Neural cell (in vitro differentiated cells): ENCODE measurements around the gene MS4A6A. TPM values are rescaled to one million over a fixed set of nuclear protein-coding genes. Genes with fewer than 3 reads are reported as not detected.

Source experiments
- H2AFZ ChIP-seq: fragments of 200-600, 300-800 bp; sonication (generic), shearing (Covaris generic); 2 replicates; pipeline ENCODE4 v1.6.0; 2014; ENCODE audit warnings: low read depth, mild to moderate bottlenecking, antibody characterized with exemption, low read length, moderate library complexity
- H3F3A ChIP-seq: fragments of 200-600 bp; shearing (Covaris generic); 2 replicates; pipeline ENCODE4 v1.6.1; 2016; ENCODE audit warnings: mild to moderate bottlenecking, moderate library complexity, mixed read lengths, antibody characterized with exemption, low read length; ENCODE audit not compliant: insufficient read depth, poor library complexity, severe bottlenecking
- H3K27ac ChIP-seq: fragments of 200-600, 300-800 bp; sonication (generic), shearing (Covaris generic); 2 replicates; pipeline ENCODE4 v1.5.1; 2014; ENCODE audit warnings: mild to moderate bottlenecking, low read length, moderate library complexity
- H3K27me3 ChIP-seq: fragments of 300-800, 200-600 bp; sonication (generic), shearing (Covaris generic); 2 replicates; pipeline ENCODE4 v1.6.0; 2014; ENCODE audit warnings: mild to moderate bottlenecking, low read depth, low read length, moderate library complexity; ENCODE audit not compliant: insufficient read depth
- H3K36me3 ChIP-seq: fragments of 300-800, 200-600 bp; sonication (generic), shearing (Covaris generic); 2 replicates; pipeline ENCODE4 v1.5.1; 2014; ENCODE audit warnings: mild to moderate bottlenecking, antibody characterized with exemption, low read length, moderate library complexity; ENCODE audit not compliant: insufficient read depth
- H3K4me2 ChIP-seq: fragments of 300-800, 200-600 bp; sonication (generic), shearing (Covaris generic); 2 replicates; pipeline ENCODE4 v1.6.0; 2014; ENCODE audit warnings: mild to moderate bottlenecking, low read length
- H3K4me3 ChIP-seq: fragments of 300-800, 200-600 bp; sonication (generic), shearing (Covaris generic); 2 replicates; pipeline ENCODE4 v1.5.1; 2014; ENCODE audit warnings: mild to moderate bottlenecking, low read length, moderate library complexity
- H3K79me2 ChIP-seq: fragments of 200-600 bp; shearing (Covaris generic); replicated peaks from 2 replicates; pipeline ENCODE4 v1.6.0; 2014; ENCODE audit warnings: mild to moderate bottlenecking, low read length, moderate library complexity; ENCODE audit not compliant: insufficient read depth
- H3K9ac ChIP-seq: fragments of 300-800, 200-600 bp; sonication (generic), shearing (Covaris generic); 2 replicates; pipeline ENCODE4 v1.6.1; 2016; ENCODE audit warnings: mild to moderate bottlenecking, low read length, mixed read lengths
- H3K9me2 ChIP-seq: fragments of 200-600 bp; shearing (Covaris generic); 2 replicates; pipeline ENCODE4 v1.6.1; 2016; ENCODE audit warnings: mild to moderate bottlenecking, low read length, mixed read lengths; ENCODE audit not compliant: insufficient read depth
- H3K9me3 ChIP-seq: fragments of 200-600, 300-800 bp; sonication (generic), shearing (Covaris generic); 2 replicates; pipeline ENCODE4 v1.6.1; 2016; ENCODE audit warnings: mild to moderate bottlenecking, mixed run types, low read length, moderate library complexity, mixed read lengths
- H4K20me1 ChIP-seq: fragments of 200-600 bp; shearing (Covaris generic); 2 replicates; pipeline ENCODE4 v1.6.1; 2016; ENCODE audit warnings: mild to moderate bottlenecking, mixed run types; ENCODE audit not compliant: insufficient read depth
- EP300 ChIP-seq: fragments of 450-650 bp; conservative IDR thresholded peaks from 2 replicates; pipeline ENCODE4 v1.6.1; 2014; ENCODE audit warnings: antibody characterized with exemption, mild to moderate bottlenecking, moderate library complexity; ENCODE audit not compliant: poor library complexity, severe bottlenecking
- EZH2 ChIP-seq: fragments of 200-600, 300-800 bp; shearing (Covaris generic), sonication (generic); IDR thresholded peaks from 2 replicates; pipeline ENCODE4 v1.6.1; 2014; ENCODE audit warnings: antibody characterized with exemption, low read length, borderline replicate concordance, mild to moderate bottlenecking; ENCODE audit not compliant: insufficient read depth, poor library complexity, severe bottlenecking
- MXI1 ChIP-seq: fragments of 450-650 bp; conservative IDR thresholded peaks from 2 replicates; pipeline ENCODE4 v1.6.1; 2014; ENCODE audit warnings: antibody characterized with exemption, mild to moderate bottlenecking; ENCODE audit not compliant: poor library complexity, severe bottlenecking
- POLR2AphosphoS5 ChIP-seq: IDR thresholded peaks from 2 replicates; pipeline ENCODE4 v1.6.1; 2012
- RAD21 ChIP-seq: fragments of 450-650 bp; conservative IDR thresholded peaks from 2 replicates; pipeline ENCODE4 v1.6.1; 2014; ENCODE audit warnings: antibody characterized with exemption, mild to moderate bottlenecking, moderate library complexity
- REST ChIP-seq: IDR thresholded peaks from 2 replicates; pipeline ENCODE4 v1.6.1; 2012; ENCODE audit warnings: borderline replicate concordance
- SMC3 ChIP-seq: fragments of 450-650 bp; conservative IDR thresholded peaks from 2 replicates; pipeline ENCODE4 v1.6.1; 2014; ENCODE audit warnings: antibody characterized with exemption, mild to moderate bottlenecking, moderate library complexity; ENCODE audit not compliant: poor library complexity
- TAF1 ChIP-seq: IDR thresholded peaks from 2 replicates; pipeline ENCODE4 v1.6.1; 2012; ENCODE audit warnings: low read depth
- polyA plus RNA-seq: library from polyadenylated mRNA; depleted of rRNA; stranded (reverse); fragments of >200 nt; gene quantifications from 2 replicates; pipeline ENCODE4 v1.2.3, GENCODE V29; 2014
- TF ChIP-seq, protein P1 (sequence below): fragments of 450-650 bp; IDR thresholded peaks from 2 replicates; pipeline ENCODE4 v1.5.1; 2014; ENCODE audit warnings: antibody characterized with exemption, mild to moderate bottlenecking, moderate library complexity; ENCODE audit not compliant: poor library complexity, severe bottlenecking

Gene MS4A6A
- polyA plus RNA-seq, 1 donor from 2014 or later = not detected

DNA sequence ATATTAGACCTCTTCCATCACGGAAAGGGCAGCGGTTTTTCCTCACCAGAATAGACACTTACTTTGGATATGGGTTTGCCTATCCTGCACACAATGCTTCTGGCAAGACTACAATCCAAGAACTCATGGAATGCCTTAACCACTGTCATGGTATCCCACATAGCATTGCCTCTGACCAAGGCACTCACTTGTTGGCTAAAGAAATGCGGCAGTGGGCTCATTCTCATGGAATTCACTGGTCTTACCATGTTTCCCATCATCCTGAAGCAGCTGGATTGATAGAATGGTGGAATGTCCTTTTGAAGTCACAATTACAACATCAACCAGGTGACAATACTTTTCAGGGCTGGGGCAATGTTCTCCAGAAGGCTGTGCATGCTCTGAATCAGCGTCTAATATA lies 39.3 kb upstream of the MS4A6A start:
- no peaks in the 10 kb centered on the region for H4K20me1 ChIP-seq
- H3K36me3 ChIP-seq = no peaks in the 10 kb centered on the region
- H3K9ac ChIP-seq = no peak overlapping the region
- H3K27ac ChIP-seq = no peak overlapping the region
- no peak overlapping the region for H3K4me2 ChIP-seq
- TF ChIP-seq RAD21 (no peak), REST (no peak), SMC3 (no peak), POLR2AphosphoS5 (no peak), EZH2 (no peak), EP300 (no peak)
- TF ChIP-seq, protein P1, sequence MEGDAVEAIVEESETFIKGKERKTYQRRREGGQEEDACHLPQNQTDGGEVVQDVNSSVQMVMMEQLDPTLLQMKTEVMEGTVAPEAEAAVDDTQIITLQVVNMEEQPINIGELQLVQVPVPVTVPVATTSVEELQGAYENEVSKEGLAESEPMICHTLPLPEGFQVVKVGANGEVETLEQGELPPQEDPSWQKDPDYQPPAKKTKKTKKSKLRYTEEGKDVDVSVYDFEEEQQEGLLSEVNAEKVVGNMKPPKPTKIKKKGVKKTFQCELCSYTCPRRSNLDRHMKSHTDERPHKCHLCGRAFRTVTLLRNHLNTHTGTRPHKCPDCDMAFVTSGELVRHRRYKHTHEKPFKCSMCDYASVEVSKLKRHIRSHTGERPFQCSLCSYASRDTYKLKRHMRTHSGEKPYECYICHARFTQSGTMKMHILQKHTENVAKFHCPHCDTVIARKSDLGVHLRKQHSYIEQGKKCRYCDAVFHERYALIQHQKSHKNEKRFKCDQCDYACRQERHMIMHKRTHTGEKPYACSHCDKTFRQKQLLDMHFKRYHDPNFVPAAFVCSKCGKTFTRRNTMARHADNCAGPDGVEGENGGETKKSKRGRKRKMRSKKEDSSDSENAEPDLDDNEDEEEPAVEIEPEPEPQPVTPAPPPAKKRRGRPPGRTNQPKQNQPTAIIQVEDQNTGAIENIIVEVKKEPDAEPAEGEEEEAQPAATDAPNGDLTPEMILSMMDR = no peak
- no peaks in the 10 kb centered on the region for H3K27me3 ChIP-seq
- no peak overlapping the region for H2AFZ ChIP-seq
- no peak overlapping the region for H3K4me3 ChIP-seq
- no peaks in the 10 kb centered on the region for H3K9me3 ChIP-seq
- H3F3A ChIP-seq = no peaks in the 10 kb centered on the region
- no peaks in the 10 kb centered on the region for H3K9me2 ChIP-seq
- H3K79me2 ChIP-seq = no peaks in the 10 kb centered on the region

- Histone ChIP-seq H3K9me3 (no peaks in the 10 kb centered on the region), H3K27me3 (no peaks in the 10 kb centered on the region), H3K4me2 (no peak overlapping the region), H3K27ac (no peak overlapping the region), H3K9me2 (no peaks in the 10 kb centered on the region), H3K4me3 (no peak overlapping the region), H4K20me1 (no peaks in the 10 kb centered on the region), H3K79me2 (no peaks in the 10 kb centered on the region), H3F3A (no peaks in the 10 kb centered on the region), H3K36me3 (no peaks in the 10 kb centered on the region), H2AFZ (no peak overlapping the region), H3K9ac (no peak overlapping the region)
- TF ChIP-seq EP300 (no peak), REST (no peak), MXI1 (no peak), POLR2AphosphoS5 (no peak), EZH2 (no peak), TAF1 (no peak), SMC3 (no peak), RAD21 (no peak)
- TF ChIP-seq, protein P1 = no peak
Observed at GRCh38 chr11:60221692-60222091, 38.8 kb upstream of the MS4A6A start.
